Measurements from ENCODE around the gene APC.

APC gene

DNA sequence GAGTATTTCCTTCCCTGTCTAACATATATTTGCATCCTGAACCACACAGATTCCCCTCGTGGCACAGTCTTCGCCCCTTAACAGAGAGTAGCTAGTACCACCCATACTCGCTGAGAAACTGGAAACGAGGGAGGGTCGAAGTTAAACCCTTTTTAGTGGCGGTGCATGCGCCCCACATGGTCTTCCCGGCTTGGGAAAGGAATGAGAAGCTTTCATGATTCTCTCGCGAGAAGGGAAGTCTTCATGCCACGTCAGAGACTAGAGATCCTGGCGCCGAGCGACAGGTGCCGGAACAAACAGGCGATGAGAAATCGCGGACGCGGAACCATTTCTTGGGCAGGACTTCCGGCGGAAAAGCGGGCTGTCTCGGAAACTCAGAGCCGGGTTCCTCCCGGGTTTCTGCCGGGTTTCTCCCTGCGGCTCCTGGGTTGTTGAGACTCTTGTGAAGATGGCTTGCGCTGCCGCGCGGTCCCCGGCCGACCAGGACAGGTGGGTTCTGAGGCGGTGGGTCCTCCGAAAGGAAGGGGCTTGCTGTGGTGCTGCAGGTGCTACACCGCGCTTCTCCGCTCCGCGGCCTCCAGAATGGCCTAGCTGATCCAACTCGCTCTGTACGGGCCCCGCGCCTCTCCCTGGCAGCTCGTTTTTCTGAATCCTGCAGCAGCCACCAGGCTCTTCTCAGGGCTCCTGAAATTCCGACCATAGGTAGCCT lies 123.4 kb downstream of the APC start, which contains the start of gene SRP19:
Gene SRP19 (plus strand): TSS at position 359 of the 709 bp plus-strand sequence. CDS start 90 bp downstream, at position 449.
- peak within 1 kb of the TSS; percentile 89 for H3K4me3 ChIP-seq (ENCODE audit: low read depth, low read length)
- TF ChIP-seq, protein P1, sequence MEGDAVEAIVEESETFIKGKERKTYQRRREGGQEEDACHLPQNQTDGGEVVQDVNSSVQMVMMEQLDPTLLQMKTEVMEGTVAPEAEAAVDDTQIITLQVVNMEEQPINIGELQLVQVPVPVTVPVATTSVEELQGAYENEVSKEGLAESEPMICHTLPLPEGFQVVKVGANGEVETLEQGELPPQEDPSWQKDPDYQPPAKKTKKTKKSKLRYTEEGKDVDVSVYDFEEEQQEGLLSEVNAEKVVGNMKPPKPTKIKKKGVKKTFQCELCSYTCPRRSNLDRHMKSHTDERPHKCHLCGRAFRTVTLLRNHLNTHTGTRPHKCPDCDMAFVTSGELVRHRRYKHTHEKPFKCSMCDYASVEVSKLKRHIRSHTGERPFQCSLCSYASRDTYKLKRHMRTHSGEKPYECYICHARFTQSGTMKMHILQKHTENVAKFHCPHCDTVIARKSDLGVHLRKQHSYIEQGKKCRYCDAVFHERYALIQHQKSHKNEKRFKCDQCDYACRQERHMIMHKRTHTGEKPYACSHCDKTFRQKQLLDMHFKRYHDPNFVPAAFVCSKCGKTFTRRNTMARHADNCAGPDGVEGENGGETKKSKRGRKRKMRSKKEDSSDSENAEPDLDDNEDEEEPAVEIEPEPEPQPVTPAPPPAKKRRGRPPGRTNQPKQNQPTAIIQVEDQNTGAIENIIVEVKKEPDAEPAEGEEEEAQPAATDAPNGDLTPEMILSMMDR (IDR thresholded peaks at IDR 0.05; ENCODE audit: borderline replicate concordance, insufficient read depth, low read depth, low read length), result no peak

DNA sequence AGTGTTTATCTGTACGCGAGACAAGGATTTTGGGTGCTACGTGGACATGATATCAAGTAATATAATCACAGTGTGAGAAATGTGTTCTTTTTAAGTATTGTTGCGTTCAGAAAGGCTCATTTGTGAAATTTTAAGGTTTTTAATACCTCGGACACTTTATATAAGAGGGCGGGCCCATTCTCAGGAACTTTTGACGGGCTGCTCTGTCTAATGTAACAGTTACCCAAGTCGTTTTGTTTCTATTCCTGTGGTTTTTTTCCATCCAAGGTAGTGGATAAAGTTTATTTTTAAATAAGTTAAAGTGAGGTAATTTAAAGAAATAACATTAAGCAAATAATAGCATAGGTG lies 123.9 kb downstream of the APC start:
- TF ChIP-seq, protein P1 (IDR thresholded peaks at IDR 0.05; ENCODE audit: borderline replicate concordance, insufficient read depth, low read depth, low read length), result no peak
- peak overlapping the region; percentile 89 for H3K4me3 ChIP-seq (ENCODE audit: low read depth, low read length)

DNA sequence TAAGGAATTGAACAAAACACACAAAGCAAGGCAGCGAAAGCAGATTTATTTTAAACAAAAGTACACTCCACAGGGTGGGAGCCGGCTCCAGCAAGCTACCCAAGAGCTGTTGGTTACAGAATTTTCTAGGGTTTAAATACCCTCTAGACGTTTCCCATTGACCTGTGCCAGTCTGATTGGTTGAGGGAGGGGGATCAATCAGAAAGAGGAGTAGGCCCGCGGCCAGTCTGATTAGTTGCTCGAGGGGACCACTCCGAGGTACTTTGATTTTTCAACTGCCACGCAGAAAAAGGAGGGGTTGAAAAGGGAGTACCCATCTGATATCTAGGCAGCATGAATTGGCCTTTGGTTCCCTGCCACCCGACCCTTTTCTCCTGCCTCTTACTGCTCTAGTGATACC lies 124.4 kb downstream of the APC start:
- H3K4me3 ChIP-seq (ENCODE audit: low read depth, low read length), result peak overlapping the region; percentile 89
- TF ChIP-seq, protein P1 (IDR thresholded peaks at IDR 0.05; ENCODE audit: borderline replicate concordance, insufficient read depth, low read depth, low read length), result no peak

DNA sequence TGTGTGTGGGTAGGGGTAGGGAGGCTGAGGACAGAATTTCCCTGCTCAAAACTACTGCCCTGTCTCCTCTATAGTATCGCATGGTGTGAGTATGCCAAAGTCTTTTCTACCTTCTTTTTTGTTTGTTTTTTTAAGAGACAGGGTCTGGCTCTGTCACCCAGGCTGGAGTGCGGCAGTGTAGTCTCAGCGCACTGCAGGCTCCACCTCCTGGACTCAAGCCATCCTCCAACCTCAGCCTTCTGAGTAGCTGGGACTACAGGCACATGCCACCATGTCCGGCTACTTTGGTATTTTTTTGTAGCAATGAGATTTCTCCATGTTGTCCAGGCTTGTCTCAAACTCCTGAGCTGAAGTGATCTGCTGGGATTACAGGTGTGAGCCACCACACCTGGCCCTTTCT lies 125.9 kb downstream of the APC start:
- no peak overlapping the region for H3K4me3 ChIP-seq (ENCODE audit: low read depth, low read length)

DNA sequence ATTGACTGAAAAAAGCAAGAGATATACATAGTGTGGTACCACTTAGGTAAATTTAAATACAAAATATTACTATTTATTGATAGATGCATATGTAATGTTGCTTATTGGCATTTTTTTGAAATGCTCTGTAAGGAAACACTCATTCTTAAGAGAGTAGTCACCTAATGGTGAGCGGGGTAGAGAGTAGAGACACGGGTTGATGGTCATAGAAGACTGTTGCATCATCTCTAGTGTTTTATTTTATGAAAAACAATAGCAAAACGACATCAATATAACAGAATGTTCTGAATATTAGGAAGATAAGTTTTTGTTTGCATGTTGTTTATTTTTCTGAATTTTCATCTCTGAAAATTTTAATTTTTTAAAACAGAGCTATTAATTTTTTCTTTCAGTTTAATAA lies 127.4 kb downstream of the APC start:
- TF ChIP-seq, protein P1 (IDR thresholded peaks at IDR 0.05; ENCODE audit: borderline replicate concordance, insufficient read depth, low read depth, low read length), result no peak
- no peak overlapping the region for H3K4me3 ChIP-seq (ENCODE audit: low read depth, low read length)

More for the DNA sequence above, 125.9 kb downstream of the APC start:
- TF ChIP-seq, protein P1 (IDR thresholded peaks at IDR 0.05; ENCODE audit: borderline replicate concordance, insufficient read depth, low read depth, low read length), result no peak

DNA sequence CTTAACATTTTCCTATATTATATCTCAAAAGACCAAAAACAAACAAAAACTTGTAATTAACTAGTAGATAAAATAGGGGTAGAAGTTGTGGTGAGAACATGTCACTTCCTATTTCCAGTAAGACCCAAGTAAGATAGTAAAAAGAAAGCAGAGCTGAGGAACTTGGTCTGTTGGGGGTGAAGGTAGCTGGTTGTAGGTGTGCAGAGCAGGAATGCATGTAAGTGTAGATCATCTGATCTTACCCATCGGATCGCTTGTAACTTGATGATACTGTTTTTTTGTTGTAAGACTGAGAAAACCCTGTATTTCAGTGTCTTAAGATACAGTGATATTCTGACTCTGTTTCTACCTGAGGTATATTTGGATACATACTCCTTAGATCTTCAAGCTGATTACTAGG lies 129.1 kb downstream of the APC start:
- TF ChIP-seq, protein P1 (IDR thresholded peaks at IDR 0.05; ENCODE audit: borderline replicate concordance, insufficient read depth, low read depth, low read length), result no peak

DNA sequence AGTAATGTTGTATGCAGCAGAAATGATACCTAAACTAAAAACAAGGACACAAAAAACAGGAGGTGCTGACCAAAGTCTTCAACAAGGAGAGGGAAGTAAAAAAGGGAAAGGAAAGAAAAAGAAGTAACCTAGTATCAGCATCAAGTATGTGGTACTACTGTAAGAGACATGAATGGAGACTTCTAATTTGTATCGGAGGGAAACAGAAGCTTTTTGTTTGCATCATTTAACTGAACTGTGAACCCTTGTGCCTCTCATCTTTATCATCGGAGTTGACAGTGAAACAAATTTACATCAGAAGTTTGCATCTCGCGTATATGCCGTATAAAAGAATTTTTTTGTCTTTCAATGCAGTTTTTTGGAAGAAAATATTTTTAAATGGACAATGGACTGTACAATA lies 129.7 kb downstream of the APC start:
- H3K4me3 ChIP-seq (ENCODE audit: low read depth, low read length), result no peak overlapping the region
- TF ChIP-seq, protein P1 (IDR thresholded peaks at IDR 0.05; ENCODE audit: borderline replicate concordance, insufficient read depth, low read depth, low read length), result no peak

More for the DNA sequence above, 129.1 kb downstream of the APC start:
- H3K4me3 ChIP-seq (ENCODE audit: low read depth, low read length), result no peak overlapping the region

Measured in GM12875 (cell line).